GM12865 (cell line): ENCODE data around the gene IL17D.

ENCODE experiments used
- DNase-seq: peaks from one replicate; pipeline ENCODE4 v3.0.0; 2010; ENCODE audit warnings: low read depth
- H3K4me3 ChIP-seq: 2 replicates; pipeline ENCODE4 v1.5.1; 2011; ENCODE audit warnings: mild to moderate bottlenecking, low read depth, low read length, control low read depth
- CTCF ChIP-seq: IDR thresholded peaks from 2 replicates; pipeline ENCODE4 v1.5.1; 2011; ENCODE audit warnings: low read length, control low read depth, low read depth, inconsistent platforms; ENCODE audit not compliant: insufficient read depth; ENCODE audit errors: missing control alignments

Gene IL17D

GRCh38 chr13:20713751-20714150 is 10.3 kb downstream of the IL17D start:
- no peak overlapping the region for H3K4me3 ChIP-seq
- no peak for DNase-seq
- no peak for TF ChIP-seq CTCF

DNA sequence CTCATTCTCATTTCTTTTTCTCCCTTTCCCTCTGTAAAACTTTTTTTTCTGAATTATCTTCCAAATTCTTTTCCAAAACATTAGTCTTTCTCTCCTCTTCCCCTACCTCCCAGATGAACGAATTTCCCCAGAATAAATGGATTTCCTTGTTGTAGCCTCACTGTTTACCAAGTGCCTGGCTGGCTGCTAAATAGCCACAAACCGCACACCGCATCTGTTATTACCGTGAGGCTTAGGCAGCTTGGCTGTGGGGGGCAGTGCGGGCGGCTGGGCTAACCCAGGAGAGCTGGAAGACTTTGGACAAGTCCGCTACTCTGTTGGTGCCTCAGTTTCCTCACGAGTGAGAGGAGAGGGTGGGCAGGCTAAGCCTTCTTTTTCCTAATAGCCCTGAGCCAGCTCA is 10.7 kb downstream of the IL17D start:
- H3K4me3 ChIP-seq: no peak overlapping the region
- DNase-seq: no peak
- no peak for TF ChIP-seq CTCF

DNA sequence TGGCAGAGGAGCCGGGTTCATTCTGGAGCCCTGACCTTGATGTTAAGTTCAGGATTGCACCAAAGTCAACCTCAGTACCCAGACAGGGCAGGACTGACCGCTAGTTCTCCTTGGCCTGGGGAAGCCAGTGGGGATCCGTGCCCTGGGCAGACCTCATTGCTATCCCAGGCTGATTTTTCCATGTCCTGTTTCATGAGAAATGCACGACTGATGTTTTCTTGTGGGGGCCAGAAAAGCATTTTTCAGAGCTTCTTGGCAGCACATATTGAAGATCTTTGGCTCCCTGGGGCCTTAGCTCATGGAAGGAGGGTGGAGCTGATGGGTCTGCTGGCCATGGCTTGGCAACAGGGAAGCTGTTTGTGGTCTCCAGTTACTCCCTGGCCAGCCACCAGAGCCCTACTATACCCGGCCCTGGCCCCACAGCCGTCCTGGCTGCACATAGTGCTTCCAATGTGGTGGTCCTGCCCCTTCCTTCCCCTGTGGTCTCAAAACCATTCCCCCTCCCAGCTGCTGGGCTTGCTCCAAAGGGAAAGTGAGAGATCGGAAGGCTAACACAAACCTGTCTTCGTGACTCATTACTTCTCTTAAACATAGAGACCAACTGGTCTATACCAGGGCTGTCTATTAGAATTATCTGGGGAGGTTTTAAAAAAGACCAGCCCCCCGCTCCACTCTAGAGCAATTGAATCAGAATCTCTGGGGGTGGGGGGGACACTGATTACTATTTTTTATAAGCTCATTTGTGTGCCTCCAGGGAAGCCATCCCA is 11.2 kb downstream of the IL17D start:
- H3K4me3 ChIP-seq: no peak overlapping the region
- TF ChIP-seq CTCF: no peak

GRCh38 chr13:20715330-20715712 is 11.8 kb downstream of the IL17D start:
- DNase-seq: no peak
- H3K4me3 ChIP-seq: no peak overlapping the region
- no peak for TF ChIP-seq CTCF

More for the DNA sequence above, 11.2 kb downstream of the IL17D start:
- DNase-seq: no peak

DNA sequence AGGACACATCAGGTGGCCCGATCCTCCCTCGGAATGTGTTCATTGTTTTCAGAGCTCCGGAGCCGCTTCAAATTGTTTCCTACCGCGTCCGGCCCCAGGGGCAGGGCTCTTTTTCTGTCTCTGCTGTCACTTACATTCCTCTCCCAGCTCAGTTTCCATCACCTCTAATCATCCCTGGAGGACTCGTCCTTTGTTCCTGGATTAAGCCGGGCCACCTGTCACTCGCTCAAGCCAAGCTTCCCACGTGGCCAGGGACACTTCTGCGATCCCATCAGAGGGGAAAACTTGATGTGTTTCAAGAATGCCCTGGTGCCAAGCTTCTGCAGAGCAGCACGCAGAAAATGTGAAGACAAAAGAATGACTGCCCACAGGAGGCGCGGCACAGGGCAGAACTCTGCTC is 13.5 kb downstream of the IL17D start:
- no peak overlapping the region for H3K4me3 ChIP-seq
- TF ChIP-seq CTCF: no peak
- no peak for DNase-seq

DNA sequence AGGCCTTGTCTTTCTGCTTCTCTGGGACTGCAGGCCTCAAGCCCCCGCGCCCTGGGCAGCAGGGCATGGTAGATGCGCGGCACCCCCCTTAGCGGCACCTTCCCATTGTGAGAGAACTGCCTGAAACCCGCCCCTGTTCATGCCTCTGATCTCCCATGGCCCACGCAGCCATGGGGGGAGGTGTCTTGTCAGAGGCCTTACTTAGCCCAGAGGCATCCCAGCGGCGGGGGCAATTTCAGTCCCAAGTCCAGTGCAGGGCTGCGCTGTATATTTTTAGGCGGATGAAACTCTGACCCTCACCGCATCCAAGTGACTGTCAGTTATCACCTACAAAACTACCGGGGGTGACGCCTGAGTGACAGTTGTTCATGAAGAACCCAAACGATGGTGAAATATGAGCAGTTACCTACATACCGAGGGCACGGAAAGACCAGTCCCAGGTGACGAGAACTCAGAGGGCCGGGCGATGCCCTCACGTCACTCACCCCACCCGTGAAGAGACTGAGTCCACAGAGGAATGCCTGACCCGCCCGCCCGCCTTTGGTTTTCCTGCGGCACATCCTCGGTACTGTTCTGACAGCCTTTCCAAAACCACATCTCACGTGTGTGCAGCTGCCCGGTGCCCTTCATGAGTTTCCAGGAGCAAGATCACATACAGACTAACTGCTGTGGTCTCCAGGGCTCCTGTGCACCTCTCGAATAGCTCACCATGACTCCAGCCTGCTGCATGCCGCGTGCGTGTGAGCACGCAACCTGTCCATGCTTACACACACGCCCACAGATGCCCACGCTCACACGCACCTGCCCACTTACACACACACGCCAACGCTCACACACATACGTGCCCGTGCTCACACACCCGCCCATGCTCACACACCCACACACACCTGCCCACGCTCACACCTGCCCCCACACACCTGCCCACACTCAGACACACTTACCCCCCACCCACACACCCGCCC is 14.4 kb downstream of the IL17D start:
- DNase-seq: no peak
- TF ChIP-seq CTCF: no peak
- no peak overlapping the region for H3K4me3 ChIP-seq
